AG09319 (cell line): ENCODE data around the gene CYB5R4.

ENCODE experiments used
- DNase-seq: peaks from one replicate; pipeline ENCODE4 v3.0.0-alpha.2; 2010; ENCODE audit warnings: low read depth; ENCODE audit errors: extremely low read depth
- TF ChIP-seq, protein P1 (sequence below): IDR thresholded peaks from 2 replicates; pipeline ENCODE4 v1.5.1; 2011; ENCODE audit warnings: low read depth, mild to moderate bottlenecking, inconsistent platforms, low read length, moderate library complexity

CYB5R4 gene

GRCh38 chr6:84003131-84003530 lies 143.6 kb downstream of the CYB5R4 start:
- TF ChIP-seq, protein P1, sequence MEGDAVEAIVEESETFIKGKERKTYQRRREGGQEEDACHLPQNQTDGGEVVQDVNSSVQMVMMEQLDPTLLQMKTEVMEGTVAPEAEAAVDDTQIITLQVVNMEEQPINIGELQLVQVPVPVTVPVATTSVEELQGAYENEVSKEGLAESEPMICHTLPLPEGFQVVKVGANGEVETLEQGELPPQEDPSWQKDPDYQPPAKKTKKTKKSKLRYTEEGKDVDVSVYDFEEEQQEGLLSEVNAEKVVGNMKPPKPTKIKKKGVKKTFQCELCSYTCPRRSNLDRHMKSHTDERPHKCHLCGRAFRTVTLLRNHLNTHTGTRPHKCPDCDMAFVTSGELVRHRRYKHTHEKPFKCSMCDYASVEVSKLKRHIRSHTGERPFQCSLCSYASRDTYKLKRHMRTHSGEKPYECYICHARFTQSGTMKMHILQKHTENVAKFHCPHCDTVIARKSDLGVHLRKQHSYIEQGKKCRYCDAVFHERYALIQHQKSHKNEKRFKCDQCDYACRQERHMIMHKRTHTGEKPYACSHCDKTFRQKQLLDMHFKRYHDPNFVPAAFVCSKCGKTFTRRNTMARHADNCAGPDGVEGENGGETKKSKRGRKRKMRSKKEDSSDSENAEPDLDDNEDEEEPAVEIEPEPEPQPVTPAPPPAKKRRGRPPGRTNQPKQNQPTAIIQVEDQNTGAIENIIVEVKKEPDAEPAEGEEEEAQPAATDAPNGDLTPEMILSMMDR, result no peak
- no peak for DNase-seq

DNA sequence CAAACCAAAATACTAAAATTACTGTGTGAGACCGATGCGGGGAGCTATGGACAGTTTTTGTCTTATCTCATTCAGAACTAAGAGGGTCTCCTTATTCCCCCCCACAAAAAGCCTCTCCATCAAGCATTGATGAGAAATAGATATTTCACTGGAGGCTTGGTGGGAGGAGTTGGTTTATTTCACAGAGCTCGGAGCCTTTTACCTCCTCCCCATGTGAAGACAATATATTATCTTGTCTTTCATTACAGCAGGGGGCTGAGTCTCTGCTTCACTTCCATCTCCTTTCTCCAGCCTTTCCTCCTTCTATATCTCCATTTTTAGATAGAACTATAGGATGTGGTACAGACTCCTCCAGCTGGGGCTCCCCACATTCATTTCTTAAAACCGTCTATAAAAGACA lies 144.2 kb downstream of the CYB5R4 start:
- TF ChIP-seq, protein P1, result no peak
- DNase-seq, result no peak

GRCh38 chr6:84007871-84008270 lies 148.4 kb downstream of the CYB5R4 start:
- DNase-seq, result no peak
- TF ChIP-seq, protein P1, result no peak

GRCh38 chr6:84013354-84013753 lies 153.9 kb downstream of the CYB5R4 start:
- TF ChIP-seq, protein P1, result no peak
- DNase-seq, result no peak

DNA sequence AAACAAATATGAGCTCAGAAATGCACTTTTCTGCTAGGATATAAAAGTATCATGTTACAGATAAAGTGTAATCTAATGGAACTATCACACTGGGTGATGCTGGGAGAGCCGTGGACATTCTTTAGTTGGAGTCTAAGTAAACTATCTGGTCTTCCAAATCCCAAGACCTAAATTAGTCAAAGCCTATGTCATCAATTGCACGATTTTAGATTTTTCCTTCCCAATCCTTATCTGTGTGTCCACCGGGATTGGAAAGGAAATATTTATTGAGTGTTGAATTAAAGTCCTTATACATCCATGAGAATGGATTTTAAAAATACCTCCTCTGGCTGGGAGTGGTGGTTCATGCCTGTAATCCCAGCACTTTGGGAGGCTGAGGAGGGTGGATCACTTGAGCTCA lies 154.4 kb downstream of the CYB5R4 start:
- TF ChIP-seq, protein P1, result no peak
- no peak for DNase-seq

DNA sequence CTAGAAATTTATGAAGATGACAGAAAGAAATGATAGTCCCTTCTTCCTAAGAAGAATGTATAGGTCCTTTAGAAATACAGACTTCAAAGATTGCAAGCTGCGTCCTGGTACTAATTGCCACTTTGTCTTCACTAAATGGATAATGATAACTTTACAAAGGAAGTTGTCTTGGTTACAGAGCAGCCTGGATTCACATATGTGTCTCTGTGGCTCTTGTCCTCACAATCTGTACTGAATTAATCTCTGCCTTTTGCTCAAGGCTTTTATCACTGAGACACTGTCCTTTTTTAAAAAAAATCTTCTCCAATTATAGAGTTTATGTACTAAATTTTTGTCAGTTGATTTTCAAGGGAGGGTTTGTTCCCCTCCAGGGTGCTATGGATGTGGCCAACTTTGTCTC lies 156.5 kb downstream of the CYB5R4 start:
- TF ChIP-seq, protein P1, result no peak
- DNase-seq, result no peak
